Epithelial cell of proximal tubule (primary cell): Measurements from ENCODE around the gene ZNF185. TPM values are rescaled to one million over a fixed set of nuclear protein-coding genes. Genes with fewer than 3 reads are reported as not detected.
A peak's percentile ranks its signal among the peaks of the same experiment; 100 is the strongest.

Source experiments
- DNase-seq: peaks from one replicate; pipeline ENCODE4 v3.0.0-alpha.2; 2011; ENCODE audit warnings: low read depth
- H3K4me3 ChIP-seq: 2 replicates; pipeline ENCODE4 v1.5.1; 2011; ENCODE audit warnings: low read depth, mild to moderate bottlenecking, low read length
- CTCF ChIP-seq: conservative IDR thresholded peaks from 2 replicates; pipeline ENCODE4 v1.5.1; 2012; ENCODE audit warnings: low read depth, mild to moderate bottlenecking, low read length
- total RNA-seq: library from RNA; depleted of rRNA; stranded (reverse); fragments of >200 nt; gene quantifications from 2 replicates; pipeline ENCODE4 v1.2.3, GENCODE V29; 2015

The ZNF185 gene
- total RNA-seq, 1 donor from 2014 or later, result 41.6 TPM

- DNase-seq, result peak; percentile 69
- no peak for TF ChIP-seq CTCF
- H3K4me3 ChIP-seq, result no peak overlapping the region
Measured at GRCh38 chrX:152878976-152879755, 18.7 kb upstream of the ZNF185 start.

- H3K4me3 ChIP-seq, result no peak overlapping the region
- no peak for TF ChIP-seq CTCF
- no peak for DNase-seq
Measured at GRCh38 chrX:152881289-152881688, 16.6 kb upstream of the ZNF185 start.

DNA sequence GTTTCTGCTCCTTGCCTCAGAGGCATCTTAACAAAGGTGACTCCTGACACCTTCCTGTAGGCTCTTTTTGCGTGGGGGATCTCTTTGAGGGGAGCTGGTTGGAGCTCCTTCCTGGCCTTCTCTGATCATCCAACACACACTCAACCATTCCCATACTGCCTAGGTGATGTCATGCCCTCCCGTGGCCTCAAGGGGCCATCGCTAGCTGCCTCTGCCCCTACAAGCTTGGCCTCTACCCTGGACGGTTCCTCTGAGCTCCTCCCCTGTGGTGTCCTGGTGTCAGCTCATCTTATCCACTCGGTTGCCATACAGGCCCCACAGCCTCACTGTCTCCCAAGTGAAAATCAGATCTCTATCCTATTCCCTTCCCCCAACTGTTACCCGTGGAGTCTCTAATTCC is 13.7 kb upstream of the ZNF185 start:
- no peak for TF ChIP-seq CTCF
- H3K4me3 ChIP-seq, result no peak overlapping the region
- DNase-seq, result no peak

GRCh38 chrX:152886716-152887115 is 11.2 kb upstream of the ZNF185 start:
- no peak overlapping the region for H3K4me3 ChIP-seq
- DNase-seq, result no peak
- TF ChIP-seq CTCF, result no peak

DNA sequence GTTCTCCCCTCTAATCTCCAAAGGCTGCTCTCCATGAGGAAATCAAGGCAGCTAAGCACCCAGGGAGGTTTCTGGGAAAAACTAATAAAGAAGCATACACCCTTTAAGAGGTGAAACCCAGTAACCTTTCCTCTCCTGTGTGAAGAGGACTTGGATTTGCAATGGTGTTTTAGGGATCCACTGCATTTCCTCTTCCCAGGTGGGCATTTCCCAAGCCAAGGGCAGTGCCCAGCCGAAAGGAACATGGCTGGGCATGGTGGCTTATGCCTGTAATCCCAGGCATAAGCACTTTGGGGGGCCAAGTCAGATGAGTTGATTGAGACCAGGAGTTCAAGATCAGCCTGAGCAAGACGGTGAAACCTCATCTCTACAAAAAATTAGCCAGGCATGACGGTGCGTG is 5.4 kb upstream of the ZNF185 start:
- DNase-seq, result no peak
- TF ChIP-seq CTCF, result no peak
- no peak overlapping the region for H3K4me3 ChIP-seq

- H3K4me3 ChIP-seq, result no peak overlapping the region
- TF ChIP-seq CTCF, result no peak
- no peak for DNase-seq
Measured at GRCh38 chrX:152892999-152893891, 4.6 kb upstream of the ZNF185 start.
